PC-3 (cell line): ENCODE measurements around the gene DNM3.

Source experiments
- EZH2 ChIP-seq: fragments of 300-600 bp; sonication (generic); IDR thresholded peaks from one replicate; pipeline ENCODE4 v1.6.1; 2017; ENCODE audit warnings: antibody characterized with exemption, mild to moderate bottlenecking, low read length; ENCODE audit not compliant: unreplicated experiment
- TF ChIP-seq, protein P1 (sequence below): fragments of 300-600 bp; sonication (generic); conservative IDR thresholded peaks from 2 replicates; pipeline ENCODE4 v1.5.1; 2017; ENCODE audit warnings: antibody characterized with exemption, low read depth, mild to moderate bottlenecking, low read length

DNA sequence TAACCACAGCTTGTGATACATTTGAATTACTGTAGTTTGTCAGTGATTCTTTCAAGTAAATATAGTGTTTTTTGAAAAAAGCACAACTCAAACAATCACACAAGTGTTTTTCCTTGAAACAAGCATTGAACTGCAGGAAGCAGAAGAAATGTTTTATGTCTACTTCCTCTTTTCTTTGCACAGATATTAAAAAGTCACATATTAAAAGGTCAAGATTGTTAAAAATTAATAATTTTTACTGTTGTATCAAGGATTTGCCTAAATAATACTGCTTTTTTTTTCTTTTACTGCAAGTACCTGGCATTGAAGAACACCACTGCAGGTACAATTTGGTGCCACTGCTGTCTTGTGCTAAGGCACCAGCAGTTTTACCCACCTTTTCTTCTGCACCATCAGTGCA is 365.0 kb downstream of the DNM3 start:
- TF ChIP-seq, protein P1, sequence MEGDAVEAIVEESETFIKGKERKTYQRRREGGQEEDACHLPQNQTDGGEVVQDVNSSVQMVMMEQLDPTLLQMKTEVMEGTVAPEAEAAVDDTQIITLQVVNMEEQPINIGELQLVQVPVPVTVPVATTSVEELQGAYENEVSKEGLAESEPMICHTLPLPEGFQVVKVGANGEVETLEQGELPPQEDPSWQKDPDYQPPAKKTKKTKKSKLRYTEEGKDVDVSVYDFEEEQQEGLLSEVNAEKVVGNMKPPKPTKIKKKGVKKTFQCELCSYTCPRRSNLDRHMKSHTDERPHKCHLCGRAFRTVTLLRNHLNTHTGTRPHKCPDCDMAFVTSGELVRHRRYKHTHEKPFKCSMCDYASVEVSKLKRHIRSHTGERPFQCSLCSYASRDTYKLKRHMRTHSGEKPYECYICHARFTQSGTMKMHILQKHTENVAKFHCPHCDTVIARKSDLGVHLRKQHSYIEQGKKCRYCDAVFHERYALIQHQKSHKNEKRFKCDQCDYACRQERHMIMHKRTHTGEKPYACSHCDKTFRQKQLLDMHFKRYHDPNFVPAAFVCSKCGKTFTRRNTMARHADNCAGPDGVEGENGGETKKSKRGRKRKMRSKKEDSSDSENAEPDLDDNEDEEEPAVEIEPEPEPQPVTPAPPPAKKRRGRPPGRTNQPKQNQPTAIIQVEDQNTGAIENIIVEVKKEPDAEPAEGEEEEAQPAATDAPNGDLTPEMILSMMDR, result no peak
- no peak for TF ChIP-seq EZH2
